ENCODE data around the gene MED31.
"Not testable (repeated sequence)": the region's sequence is repeated elsewhere in the genome, so short reads cannot be mapped to it uniquely, and the experiment has no call there.

MED31 gene

DNA sequence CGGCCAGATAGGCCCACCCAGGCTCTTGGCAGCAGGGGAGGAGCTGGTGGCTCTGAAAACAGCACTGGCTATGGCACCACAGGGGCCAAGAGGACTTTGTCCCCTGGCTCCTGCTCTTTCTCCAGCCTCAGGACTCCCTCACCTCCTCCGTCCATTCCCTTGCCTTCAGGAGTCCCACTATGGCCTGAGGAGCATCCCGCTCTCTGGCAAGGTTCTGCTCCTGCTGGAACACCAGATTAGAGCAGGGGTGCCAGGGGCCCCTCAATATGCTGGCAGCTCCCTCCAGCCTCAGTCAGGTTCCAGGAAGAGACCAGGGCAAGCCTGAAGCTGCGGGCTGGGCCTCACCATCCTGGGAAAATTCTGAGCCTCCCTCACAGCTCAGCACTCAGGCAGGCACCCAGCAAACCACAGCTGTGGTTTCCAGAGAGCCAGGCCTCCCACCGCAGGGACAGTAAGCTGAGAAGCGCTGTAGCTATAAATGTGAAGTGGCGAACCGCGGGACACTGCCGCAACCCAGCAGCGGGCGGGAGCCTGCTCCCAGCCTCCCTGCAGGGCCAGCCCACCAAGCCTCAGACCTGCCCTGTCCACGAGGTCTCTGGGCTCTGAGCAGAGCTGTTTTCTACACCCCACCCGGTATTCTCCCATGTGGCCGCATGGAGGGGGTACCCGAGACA lies 25.9 kb upstream of the MED31 start:
- no peak for DNase-seq

DNA sequence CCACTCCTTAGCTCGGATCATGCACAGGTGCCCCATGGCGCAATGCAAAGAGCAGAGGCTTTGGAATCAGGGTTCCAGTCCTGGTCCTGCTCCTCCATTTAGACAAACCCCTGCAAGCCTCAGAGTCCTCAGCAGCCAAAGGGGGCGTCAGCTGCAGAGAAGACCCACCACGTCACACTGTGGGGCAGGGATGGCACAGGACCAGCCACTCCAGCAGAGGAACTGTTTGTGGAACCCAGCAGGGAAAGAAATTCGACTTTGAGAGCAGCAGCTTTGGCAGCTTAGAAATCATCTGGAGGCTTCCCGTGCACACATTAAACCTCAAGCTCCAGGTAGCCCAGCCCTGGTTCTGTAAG lies 25.4 kb upstream of the MED31 start:
- DNase-seq = no peak

- DNase-seq = no peak
Measured at GRCh38 chr17:6675201-6675825, 23.9 kb upstream of the MED31 start.

DNA sequence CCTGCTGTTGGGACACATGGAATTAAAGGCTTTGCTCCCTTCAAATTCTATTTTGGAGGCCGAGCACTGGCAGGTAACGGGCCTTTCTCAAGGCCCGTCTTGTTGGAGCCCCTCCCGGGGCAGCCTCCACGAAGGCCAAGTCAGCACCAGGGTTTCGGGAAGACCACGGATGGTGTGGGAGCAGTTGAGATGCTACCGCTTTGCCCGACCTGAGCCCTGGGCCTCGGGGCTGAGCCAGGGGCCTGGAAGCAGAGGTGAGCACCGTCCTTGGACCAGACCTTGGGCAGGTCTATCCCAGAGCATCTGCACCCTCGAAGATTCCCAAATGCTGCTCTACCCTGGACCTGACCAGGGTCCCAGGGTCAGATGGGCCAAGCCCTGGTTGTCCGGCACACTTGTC lies 23.2 kb upstream of the MED31 start:
- no peak for DNase-seq

- DNase-seq = no peak
Measured at GRCh38 chr17:6671431-6671830, 20.0 kb upstream of the MED31 start.

GRCh38 chr17:6670999-6671398 lies 19.6 kb upstream of the MED31 start:
- no peak for DNase-seq

DNA sequence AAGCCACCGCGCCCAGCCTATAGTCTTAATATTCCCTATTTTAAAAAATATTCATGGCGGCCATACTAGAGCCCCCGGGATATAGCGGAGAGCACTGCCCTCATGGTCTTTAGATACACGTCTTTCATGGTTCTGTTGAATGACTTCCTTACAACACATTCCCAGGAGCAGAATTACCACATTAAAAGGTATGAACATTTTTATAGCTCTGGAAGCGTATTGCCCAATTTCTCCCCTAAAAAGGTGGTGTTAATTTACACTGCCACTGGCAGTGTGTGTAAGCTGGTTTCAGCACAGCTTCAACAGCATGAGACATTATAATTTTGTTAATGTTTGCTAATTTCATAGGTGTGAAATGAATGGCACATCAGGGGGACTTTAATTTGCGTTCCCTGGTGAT lies 19.2 kb upstream of the MED31 start:
- no peak for DNase-seq

- no peak for DNase-seq
Measured at GRCh38 chr17:6669479-6670212, 18.2 kb upstream of the MED31 start.

DNA sequence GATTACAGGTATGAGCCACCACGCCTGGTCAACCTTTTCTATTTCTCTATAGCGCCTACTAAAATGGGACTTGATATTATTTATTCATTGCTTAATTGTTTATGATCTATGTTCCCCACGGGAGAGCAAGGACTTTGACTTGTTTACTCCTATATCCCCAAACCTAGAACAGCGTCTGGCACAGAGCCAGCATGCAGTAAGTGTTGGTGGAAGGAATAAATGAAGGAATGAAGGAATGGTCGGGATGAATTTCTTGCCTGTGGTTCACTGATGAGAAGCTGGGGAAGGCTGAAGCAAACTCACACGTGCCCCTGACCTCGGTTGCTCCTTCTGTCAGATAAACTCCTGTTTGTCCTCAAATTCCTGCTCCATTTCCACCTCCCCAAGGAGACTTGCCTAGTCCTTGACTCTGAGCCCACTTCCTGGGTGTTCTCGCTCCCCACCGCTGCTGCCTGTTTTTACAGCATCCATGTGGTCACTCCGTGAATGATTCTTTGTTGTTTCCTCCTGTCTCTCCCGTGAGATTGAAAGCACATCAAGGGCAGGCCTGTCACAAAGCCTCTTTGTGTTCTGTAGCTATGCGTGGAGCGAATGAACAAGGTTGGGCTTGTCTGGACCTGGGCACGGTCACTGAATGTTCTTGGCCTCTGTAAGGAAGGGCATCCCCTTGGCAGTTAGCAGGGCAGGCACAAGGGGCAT lies 17.5 kb upstream of the MED31 start:
- DNase-seq = no peak

DNA sequence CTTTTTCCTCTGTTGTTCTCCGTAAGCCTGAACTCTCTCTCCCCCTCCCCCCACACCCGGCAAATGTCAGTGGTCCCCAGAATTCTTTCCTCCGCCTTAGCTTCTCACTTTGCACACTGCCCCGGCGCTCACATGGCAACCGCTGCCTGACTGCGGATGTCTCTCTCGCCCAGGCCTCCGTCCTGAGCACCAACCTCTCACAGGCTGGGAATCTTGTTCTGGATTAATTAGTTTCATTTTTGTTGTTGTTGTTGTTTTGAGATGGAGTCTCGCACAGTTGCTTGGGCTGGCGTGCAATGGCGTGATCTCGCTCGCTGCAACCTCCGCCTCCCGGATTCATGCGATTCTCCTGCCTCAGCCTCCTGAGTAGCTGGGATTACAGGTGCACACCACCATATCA lies 16.8 kb upstream of the MED31 start:
- no peak for DNase-seq

DNA sequence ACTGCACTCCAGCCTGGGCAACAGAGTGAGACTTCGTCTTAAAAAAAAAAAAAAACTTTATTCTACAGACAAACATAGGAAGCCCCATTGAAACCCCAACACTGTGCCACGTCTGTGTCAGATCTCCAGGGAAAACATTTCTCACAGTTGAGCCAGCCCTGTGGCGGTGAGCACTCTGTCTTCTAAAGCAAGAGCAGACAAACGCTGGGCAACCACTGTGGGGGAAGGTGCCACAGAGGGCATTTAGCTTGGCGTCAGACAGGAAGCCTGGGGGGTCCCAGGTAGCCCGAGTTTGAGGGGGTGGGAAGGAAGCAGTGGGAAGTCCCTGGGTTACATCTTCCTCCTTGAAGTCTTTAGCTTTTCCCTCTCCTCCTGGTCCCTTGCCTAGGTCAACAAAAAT lies 16.1 kb upstream of the MED31 start:
- DNase-seq = no peak

DNA sequence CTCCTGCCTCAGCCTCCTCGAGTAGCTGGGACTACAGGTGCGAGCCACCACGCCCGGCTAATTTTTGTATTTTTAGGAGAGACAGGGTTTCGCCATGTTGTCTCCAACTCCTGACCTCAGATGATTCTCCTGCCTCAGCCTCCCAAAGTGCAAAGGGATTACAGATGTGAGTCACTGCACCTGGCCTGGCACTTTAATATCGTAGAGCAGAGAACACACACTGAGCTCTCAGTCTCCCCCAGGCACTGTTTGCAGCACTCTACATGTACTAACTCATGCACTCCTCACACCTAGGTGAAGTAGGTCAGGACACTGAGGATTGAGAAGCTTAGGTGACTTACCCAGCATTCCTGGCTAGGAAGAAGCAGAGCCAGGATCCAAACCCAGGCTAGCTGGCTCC lies 15.2 kb upstream of the MED31 start:
- DNase-seq = no peak

GRCh38 chr17:6666077-6666521 lies 14.7 kb upstream of the MED31 start:
- DNase-seq = no peak

DNA sequence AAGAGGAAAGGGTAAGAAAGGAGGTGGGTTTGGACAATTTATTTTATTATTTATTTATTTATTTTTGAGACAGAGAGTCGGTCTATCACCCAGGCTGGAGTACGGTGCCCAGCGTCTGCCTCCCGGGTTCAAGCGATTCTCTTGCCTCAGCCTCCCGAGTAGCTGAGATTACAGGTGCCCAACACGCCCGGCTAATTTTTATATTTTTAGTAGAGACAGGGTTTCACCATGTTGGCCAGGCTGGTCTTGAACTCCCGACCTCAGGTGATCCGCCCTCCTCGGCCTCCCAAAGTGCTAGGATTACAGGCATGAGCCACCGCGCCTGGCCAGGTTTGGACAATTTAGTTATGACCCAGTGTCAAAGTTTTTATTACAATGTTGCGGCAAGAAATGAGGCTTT lies 11.8 kb upstream of the MED31 start:
- not testable (repeated sequence) for DNase-seq

- DNase-seq = no peak
Measured at GRCh38 chr17:6661464-6661848, 10.1 kb upstream of the MED31 start.

DNA sequence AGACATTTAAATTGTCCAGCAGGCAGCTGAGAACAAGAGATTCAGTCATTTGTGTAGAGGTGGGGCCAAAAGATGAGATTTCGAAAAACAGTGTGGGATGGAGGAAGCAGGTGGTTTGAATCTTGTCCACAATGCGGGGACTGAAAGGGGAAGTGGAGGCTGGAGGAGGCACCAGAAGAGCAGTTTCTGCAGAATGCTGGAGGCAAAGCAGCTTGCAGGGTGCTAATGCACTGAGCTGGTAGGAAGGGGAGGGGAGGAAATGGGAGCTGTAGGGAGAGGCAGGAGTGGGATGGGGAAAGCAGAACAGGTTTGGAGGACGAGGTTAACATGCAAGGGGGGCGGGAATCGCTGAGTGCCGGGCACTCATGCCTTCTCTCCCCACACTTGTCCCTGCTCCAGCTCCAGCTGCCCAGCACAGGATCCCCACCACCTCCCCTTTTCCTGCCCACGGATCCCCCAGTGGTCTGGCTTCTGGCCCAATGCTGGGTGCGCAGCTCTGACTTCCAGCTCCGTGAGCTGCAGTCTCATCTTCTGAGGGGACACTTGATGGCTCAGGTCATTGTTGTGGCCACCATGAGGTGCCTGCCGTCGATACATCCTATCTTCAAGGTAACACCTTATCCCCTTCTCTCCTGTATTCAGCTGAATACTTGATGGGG lies 9.5 kb upstream of the MED31 start:
- no peak for DNase-seq

DNA sequence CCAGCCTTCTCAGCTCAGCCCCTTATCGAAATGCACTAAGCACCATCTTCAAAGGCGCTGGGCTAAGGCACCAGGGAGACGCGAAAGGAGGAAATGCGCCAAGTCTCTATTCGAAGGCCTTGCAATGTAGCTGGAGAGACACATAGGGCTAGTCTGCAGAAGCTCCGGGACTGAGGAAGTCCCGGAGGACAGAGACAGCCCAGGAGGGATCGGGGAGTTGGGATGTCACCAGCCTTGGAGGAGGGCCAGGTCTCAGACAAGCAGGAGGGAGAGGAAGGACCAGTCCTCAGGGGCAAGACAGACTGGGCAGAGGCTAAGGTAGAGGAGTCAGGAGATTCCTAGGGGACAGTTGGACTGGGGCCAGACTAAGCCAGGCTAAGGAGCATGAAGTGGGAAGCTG lies 8.7 kb upstream of the MED31 start:
- no peak for DNase-seq

GRCh38 chr17:6658411-6658810 lies 7.0 kb upstream of the MED31 start:
- not testable (repeated sequence) for DNase-seq

DNA sequence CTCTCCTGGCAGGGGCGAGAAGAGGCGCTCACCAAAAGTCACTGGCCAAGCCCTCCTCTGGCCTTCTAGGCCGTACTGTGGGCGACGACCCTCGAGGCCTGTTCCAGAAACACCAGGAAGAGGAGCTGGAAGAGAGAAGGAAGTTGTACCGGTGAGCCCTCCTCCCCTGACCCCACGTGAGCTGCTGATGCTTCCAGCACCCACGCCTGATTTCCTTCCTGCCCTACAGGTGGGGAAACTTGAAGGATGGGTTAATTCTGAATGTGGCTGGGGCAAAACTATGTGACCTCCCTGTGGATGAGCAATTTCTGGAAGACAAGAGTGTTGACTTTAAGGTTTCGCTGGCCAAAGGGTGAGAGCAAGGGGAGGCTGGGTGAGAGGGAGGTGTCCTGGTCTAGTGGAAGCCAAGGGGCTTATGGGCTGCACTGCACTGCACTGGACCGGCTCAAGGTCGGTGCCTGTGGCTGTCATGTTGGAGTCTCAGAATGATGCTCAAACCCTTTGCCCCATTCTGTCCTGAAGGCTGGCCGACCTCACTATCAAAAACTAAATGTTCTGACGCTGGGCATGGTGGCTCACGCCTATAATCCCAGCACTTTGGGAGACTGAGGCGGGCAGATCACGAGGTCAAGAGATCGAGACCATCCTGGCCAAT lies 6.4 kb upstream of the MED31 start:
- no peak for DNase-seq

- not testable (repeated sequence) for DNase-seq
Measured at GRCh38 chr17:6656797-6657632, 5.6 kb upstream of the MED31 start.

DNA sequence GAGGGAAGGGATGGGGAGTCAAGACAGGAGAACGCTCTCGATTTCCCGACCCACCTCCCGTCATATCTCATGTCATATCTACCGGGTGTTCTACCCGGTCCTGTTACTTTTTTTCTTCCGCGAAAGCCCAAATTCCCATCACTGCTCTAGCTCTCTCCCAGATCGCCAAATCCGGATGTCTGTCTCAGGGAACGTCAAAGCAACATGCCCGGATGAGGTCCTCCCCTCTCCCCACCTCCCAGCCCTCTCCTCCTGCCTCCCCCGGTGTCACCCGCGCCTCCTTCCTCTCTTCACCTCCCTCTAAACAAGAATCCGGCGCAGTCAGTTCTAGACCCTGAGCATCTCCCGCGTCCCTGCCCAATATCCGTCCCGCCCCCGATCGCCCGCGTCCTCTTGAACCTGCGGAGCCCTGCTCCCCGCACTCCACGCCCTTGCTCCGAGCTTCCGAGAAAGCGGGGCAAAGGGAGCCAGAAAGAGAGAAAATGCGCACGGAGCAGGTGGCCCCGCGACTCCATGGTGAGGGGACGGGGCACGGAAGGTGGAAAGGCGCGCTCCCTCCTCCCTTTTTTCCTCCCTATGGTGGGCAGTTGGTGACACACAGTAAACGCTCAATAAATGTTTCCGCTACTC lies 4.4 kb upstream of the MED31 start:
- DNase-seq = not testable (repeated sequence)
